H1 (cell line): Measurements from ENCODE around the gene PIAS4.

Experiments
- EZH2 ChIP-seq: fragments of 200-600 bp; sonication (generic); IDR thresholded peaks from 2 replicates; pipeline ENCODE4 v1.7.1; 2012; ENCODE audit warnings: low read depth, mild to moderate bottlenecking, moderate library complexity, low read length, inconsistent platforms; ENCODE audit not compliant: severe bottlenecking
- GABPA ChIP-seq: IDR thresholded peaks from 2 replicates; pipeline ENCODE4 v1.6.1; 2011; ENCODE audit warnings: mild to moderate bottlenecking, low read length, moderate library complexity, borderline replicate concordance; ENCODE audit not compliant: insufficient read depth
- POLR2AphosphoS5 ChIP-seq: IDR thresholded peaks from 2 replicates; pipeline ENCODE4 v1.6.1; 2011; ENCODE audit warnings: low read depth, low read length
- RFX5 ChIP-seq: IDR thresholded peaks from 2 replicates; pipeline ENCODE4 v1.6.1; 2011; ENCODE audit warnings: low read depth, low read length, improper control_type of control experiment, borderline replicate concordance
- TAF1 ChIP-seq: IDR thresholded peaks from 2 replicates; pipeline ENCODE4 v1.6.1; 2011; ENCODE audit warnings: mild to moderate bottlenecking, low read depth, low read length
- TCF12 ChIP-seq: IDR thresholded peaks from 2 replicates; pipeline ENCODE4 v1.6.1; 2011; ENCODE audit warnings: low read depth, mild to moderate bottlenecking, low read length
- TF ChIP-seq, protein P1 (sequence below), 3 experiments: IDR thresholded peaks; 1 replicate in 2 of 3; 2 replicates in 1 of 3; pipeline versions ENCODE4 v1.5.1 to v1.6.1; 2011; ENCODE audit warnings: low read length in 3 of 3, mild to moderate bottlenecking in 3 of 3, inconsistent platforms in 2 of 3, low read depth in 1 of 3, moderate library complexity in 1 of 3; ENCODE audit not compliant: insufficient read depth in 1 of 3; ENCODE audit errors: control extremely low read depth in 1 of 3

DNA sequence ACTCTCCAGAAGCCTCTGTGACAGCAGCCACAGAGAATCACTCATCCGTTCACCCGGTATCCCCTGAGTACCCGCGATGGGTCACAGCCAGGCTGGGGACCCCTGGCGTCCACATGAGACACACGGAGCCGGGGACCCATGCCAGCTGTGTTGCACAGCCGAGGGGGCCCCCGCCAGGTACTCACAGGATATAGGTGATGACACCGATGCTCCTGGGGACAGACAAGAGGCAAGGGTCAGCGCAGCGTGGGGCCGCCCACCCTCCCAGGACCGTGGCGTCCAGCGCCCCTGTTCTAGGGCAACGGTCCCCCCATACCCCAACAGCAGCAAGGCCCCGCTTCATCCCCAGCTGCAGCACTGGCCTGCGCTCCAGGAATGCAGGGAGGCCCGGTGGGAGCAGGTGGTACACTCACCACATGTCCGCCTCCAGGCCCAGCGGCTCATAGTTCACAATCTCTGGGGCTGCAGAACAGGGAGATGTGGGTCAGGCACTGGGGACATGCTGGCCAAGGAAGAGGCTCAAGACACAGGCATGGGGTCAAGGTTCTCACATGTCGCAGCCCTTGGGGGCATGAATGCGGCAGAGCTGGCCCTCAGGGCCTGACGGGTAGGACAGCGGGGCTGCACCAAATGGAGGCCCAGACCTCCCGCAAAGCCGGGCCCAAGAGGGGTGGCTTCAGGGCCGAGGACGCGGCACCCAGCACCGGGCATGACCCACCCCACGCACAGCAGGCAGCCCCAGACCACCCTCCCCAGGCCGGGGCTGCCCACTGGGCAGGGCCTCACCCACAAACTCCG is 43.9 kb upstream of the PIAS4 start:
- TF ChIP-seq EZH2 (no peak), RFX5 (no peak), TAF1 (no peak), POLR2AphosphoS5 (peak; percentile 15; the same call in 1 of the 2 replicates), GABPA (no peak), TCF12 (no peak)
- TF ChIP-seq, protein P1, sequence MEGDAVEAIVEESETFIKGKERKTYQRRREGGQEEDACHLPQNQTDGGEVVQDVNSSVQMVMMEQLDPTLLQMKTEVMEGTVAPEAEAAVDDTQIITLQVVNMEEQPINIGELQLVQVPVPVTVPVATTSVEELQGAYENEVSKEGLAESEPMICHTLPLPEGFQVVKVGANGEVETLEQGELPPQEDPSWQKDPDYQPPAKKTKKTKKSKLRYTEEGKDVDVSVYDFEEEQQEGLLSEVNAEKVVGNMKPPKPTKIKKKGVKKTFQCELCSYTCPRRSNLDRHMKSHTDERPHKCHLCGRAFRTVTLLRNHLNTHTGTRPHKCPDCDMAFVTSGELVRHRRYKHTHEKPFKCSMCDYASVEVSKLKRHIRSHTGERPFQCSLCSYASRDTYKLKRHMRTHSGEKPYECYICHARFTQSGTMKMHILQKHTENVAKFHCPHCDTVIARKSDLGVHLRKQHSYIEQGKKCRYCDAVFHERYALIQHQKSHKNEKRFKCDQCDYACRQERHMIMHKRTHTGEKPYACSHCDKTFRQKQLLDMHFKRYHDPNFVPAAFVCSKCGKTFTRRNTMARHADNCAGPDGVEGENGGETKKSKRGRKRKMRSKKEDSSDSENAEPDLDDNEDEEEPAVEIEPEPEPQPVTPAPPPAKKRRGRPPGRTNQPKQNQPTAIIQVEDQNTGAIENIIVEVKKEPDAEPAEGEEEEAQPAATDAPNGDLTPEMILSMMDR (IDR thresholded peaks at IDR 0.05; ENCODE audit: control extremely low read depth in 1 of 3, insufficient read depth in 1 of 3, low read depth in 1 of 3, low read length in 3 of 3): no peak
